Thyroid gland (tissue), 4 donors: ENCODE measurements around the gene CHST12. TPM values are rescaled to one million over a fixed set of nuclear protein-coding genes. Genes with fewer than 3 reads are reported as not detected.

Experiments used
- DNase-seq, 2 donors: peaks; one replicate each; pipeline ENCODE4 v3.0.0-alpha.2; 2019
- H3K27ac ChIP-seq, 3 donors: fragments of 200-600 bp; sonication (generic); 1 replicate in 2 of 3; 2 replicates in 1 of 3; pipeline ENCODE4 v1.5.1; 2016 to 2019; ENCODE audit warnings: mild to moderate bottlenecking in 1 of 3, moderate library complexity in 1 of 3
- H3K27me3 ChIP-seq: fragments of 200-600 bp; sonication (generic); one replicate; pipeline ENCODE4 v1.5.1; 2019
- H3K36me3 ChIP-seq, 2 donors: fragments of 200-600 bp; sonication (generic); one replicate each; pipeline ENCODE4 v1.5.1; 2016 to 2019
- H3K4me1 ChIP-seq, 2 donors: fragments of 200-600 bp; sonication (generic); one replicate each; pipeline ENCODE4 v1.5.1; 2017 to 2019
- H3K4me3 ChIP-seq, 3 donors: fragments of 200-600 bp; sonication (generic); replicated peaks in 1 of 3; 1 replicate in 2 of 3; 2 replicates in 1 of 3; pipeline ENCODE4 v1.5.1; 2016; ENCODE audit warnings: mild to moderate bottlenecking in 1 of 3
- H3K9me3 ChIP-seq: fragments of 200-600 bp; sonication (generic); one replicate; pipeline ENCODE4 v1.5.1; 2017
- POLR2A ChIP-seq, 2 donors: fragments of 450-650 bp; IDR thresholded peaks; one replicate each; pipeline ENCODE4 v1.6.1; 2017; ENCODE audit warnings: antibody characterized with exemption in 2 of 2, mild to moderate bottlenecking in 2 of 2, moderate library complexity in 1 of 2
- WGBS, 2 donors: methylation state at CpG; one replicate each; pipeline ENCODE4 v1.1.5; 2017; 5-methylcytosine and 5-hydroxymethylcytosine counted together
- intact Hi-C: fragments of 100-400 bp; cut with DNase I; formaldehyde crosslinking; loops from one replicate; pipeline ENCODE4 v1.15.1; 2023
- small RNA-seq: library from RNA; depleted of rRNA; stranded (forward); fragments of <200 nt; gene quantifications from one replicate; pipeline ENCODE3, GENCODE V24; 2016
- total RNA-seq, 4 donors: library from RNA; depleted of rRNA; stranded (reverse); fragments of >200 nt; gene quantifications; one replicate each; pipeline ENCODE4 v1.2.3, GENCODE V29; 2016
- TF ChIP-seq, protein P1 (sequence below), 6 experiments: fragments of 200-600 bp in 3 of 6; fragments of 450-650 bp in 3 of 6; sonication (generic) in 3 of 6; IDR thresholded peaks; one replicate each; pipeline ENCODE4 v1.5.1; 2016 to 2019; ENCODE audit warnings: antibody characterized with exemption in 6 of 6, mild to moderate bottlenecking in 2 of 6, inconsistent platforms in 1 of 6, moderate library complexity in 1 of 6

CHST12 gene
- total RNA-seq, 4 donors from 2014 or later: 15.3 to 24.2 (median 19.2) TPM

- H3K4me3 ChIP-seq: no peak overlapping the region
- no peaks in the 10 kb centered on the region for H3K9me3 ChIP-seq
- H3K27me3 ChIP-seq: no peaks in the 10 kb centered on the region
- intact Hi-C loops: no loop called here
- no peak for TF ChIP-seq POLR2A (IDR thresholded peaks at IDR 0.05)
- TF ChIP-seq, protein P1, sequence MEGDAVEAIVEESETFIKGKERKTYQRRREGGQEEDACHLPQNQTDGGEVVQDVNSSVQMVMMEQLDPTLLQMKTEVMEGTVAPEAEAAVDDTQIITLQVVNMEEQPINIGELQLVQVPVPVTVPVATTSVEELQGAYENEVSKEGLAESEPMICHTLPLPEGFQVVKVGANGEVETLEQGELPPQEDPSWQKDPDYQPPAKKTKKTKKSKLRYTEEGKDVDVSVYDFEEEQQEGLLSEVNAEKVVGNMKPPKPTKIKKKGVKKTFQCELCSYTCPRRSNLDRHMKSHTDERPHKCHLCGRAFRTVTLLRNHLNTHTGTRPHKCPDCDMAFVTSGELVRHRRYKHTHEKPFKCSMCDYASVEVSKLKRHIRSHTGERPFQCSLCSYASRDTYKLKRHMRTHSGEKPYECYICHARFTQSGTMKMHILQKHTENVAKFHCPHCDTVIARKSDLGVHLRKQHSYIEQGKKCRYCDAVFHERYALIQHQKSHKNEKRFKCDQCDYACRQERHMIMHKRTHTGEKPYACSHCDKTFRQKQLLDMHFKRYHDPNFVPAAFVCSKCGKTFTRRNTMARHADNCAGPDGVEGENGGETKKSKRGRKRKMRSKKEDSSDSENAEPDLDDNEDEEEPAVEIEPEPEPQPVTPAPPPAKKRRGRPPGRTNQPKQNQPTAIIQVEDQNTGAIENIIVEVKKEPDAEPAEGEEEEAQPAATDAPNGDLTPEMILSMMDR (IDR thresholded peaks at IDR 0.05): no peak
- 82 to 83% methylated on average over 3 of the region's 3 CpGs for WGBS, 2 donors
- no peak overlapping the region for H3K27ac ChIP-seq
- peaks cover 0 to 16% of the 10 kb centered on the region in 2 donors for H3K4me1 ChIP-seq
- no peaks in the 10 kb centered on the region for H3K36me3 ChIP-seq
- no peak for DNase-seq
Measured at GRCh38 chr7:2497065-2497464, 93.7 kb downstream of the CHST12 start.

GRCh38 chr7:2497500-2498336, 94.3 kb downstream of the CHST12 start:
- intact Hi-C loops: no loop called here
- Histone ChIP-seq H3K4me3 (no peak overlapping the region), H3K27ac (no peak overlapping the region), H3K4me1 (peaks cover 0 to 16% of the 10 kb centered on the region in 2 donors), H3K36me3 (no peaks in the 10 kb centered on the region), H3K9me3 (no peaks in the 10 kb centered on the region), H3K27me3 (no peaks in the 10 kb centered on the region)
- 64 to 70% methylated on average over 8 to 18 of the region's 25 CpGs for whole genome bisulfite sequencing, 2 donors
- TF ChIP-seq, protein P1 (IDR thresholded peaks at IDR 0.05): no peak
- TF ChIP-seq POLR2A (IDR thresholded peaks at IDR 0.05): no peak
- DNase-seq: no peak

Small RNA genes within 50 kb of the gene (small RNA-seq; reads per million reads assigned to genes)
- gene AC004840.2: not detected

Other genes starting within 250 kb of the CHST12 start
- 10 to 100 TPM; 27.4 to 38.6 (median 33.9) TPM for gene MAD1L1, start 170.7 kb upstream of the CHST12 start, total RNA-seq
- 10 to 100 TPM; 14.7 to 23.8 (median 18.2) TPM for gene MRM2, start 161.4 kb upstream of the CHST12 start, total RNA-seq
- gene NUDT1, start 161.4 kb upstream of the CHST12 start, total RNA-seq: 10 to 100 TPM in 1 of 4 donors, 1 to 10 TPM in 3; 7.0 to 11.9 (median 9.8) TPM
- 10 to 100 TPM; 12.0 to 40.5 (median 23.4) TPM for gene SNX8, start 89.2 kb upstream of the CHST12 start, total RNA-seq
- gene EIF3B, start 48.8 kb upstream of the CHST12 start, total RNA-seq: 100 to 1,000 TPM in 3 of 4 donors, 10 to 100 TPM in 1; 89.4 to 122 (median 111) TPM
- gene GRIFIN, start 72.8 kb downstream of the CHST12 start, total RNA-seq: not detected
- 1 to 10 TPM; 3.8 to 6.1 (median 4.8) TPM for gene LFNG, start 116.2 kb downstream of the CHST12 start, total RNA-seq
- 10 to 100 TPM; 37.2 to 51.8 (median 45.6) TPM for gene BRAT1, start 151.9 kb downstream of the CHST12 start, total RNA-seq
- 10 to 100 TPM; 16.0 to 40.2 (median 37.2) TPM for gene IQCE, start 155.4 kb downstream of the CHST12 start, total RNA-seq
- 10 to 100 TPM; 16.7 to 23.8 (median 21.4) TPM for gene TTYH3, start 228.4 kb downstream of the CHST12 start, total RNA-seq